H1 (cell line): ENCODE data around the gene RFFL. TPM values are rescaled to one million over a fixed set of nuclear protein-coding genes. Genes with fewer than 3 reads are reported as not detected.
"Not testable (repeated sequence)": the region's sequence is repeated elsewhere in the genome, so short reads cannot be mapped to it uniquely, and the experiment has no call there.

Source experiments
- CTCF ChIA-PET: fragments of 300-600 bp; sonication (Branson Sonifier 250); formaldehyde crosslinking; loops from one replicate; lab custom pipeline; 2021; ENCODE audit not compliant: partially characterized antibody; lab: Charles Lee
- POLR2A ChIA-PET: fragments of 300-600 bp; sonication (Branson Sonifier 250); formaldehyde crosslinking; loops from one replicate; lab custom pipeline; 2021; ENCODE audit warnings: inconsistent platforms; ENCODE audit not compliant: partially characterized antibody; lab: Charles Lee
- DNase-seq, 2 experiments: peaks; one replicate each; pipeline versions ENCODE4 v3.0.0 to v3.0.0-alpha.2; 2010 to 2022; ENCODE audit warnings: low spot score in 2 of 2, low read depth in 1 of 2, mixed read lengths in 1 of 2
- FAIRE-seq: peaks from 2 replicates; lab custom pipeline; 2011; peaks lifted over from hg19 to GRCh38; lab: Jason Lieb, UNC
- H2AFZ ChIP-seq: 2 replicates; pipeline ENCODE4 v1.8.1; 2012; ENCODE audit warnings: low read length, inconsistent platforms
- H2AK5ac ChIP-seq: 2 replicates; pipeline ENCODE4 v1.6.1; 2013; ENCODE audit warnings: low read depth, low read length
- H2BK120ac ChIP-seq: replicated peaks from 2 replicates; pipeline ENCODE3; 2013; ENCODE audit warnings: low read depth, low read length, inconsistent platforms
- H2BK12ac ChIP-seq: 2 replicates; pipeline ENCODE4 v1.6.1; 2013; ENCODE audit warnings: low read depth, low read length
- H2BK15ac ChIP-seq: 2 replicates; pipeline ENCODE4 v1.6.1; 2013; ENCODE audit warnings: low read length
- H2BK20ac ChIP-seq: 2 replicates; pipeline ENCODE4 v1.6.1; 2013; ENCODE audit warnings: low read length
- H2BK5ac ChIP-seq: 2 replicates; pipeline ENCODE4 v1.6.1; 2013; ENCODE audit warnings: low read depth, low read length
- H3K14ac ChIP-seq: 2 replicates; pipeline ENCODE4 v1.6.1; 2013; ENCODE audit warnings: inconsistent platforms; ENCODE audit not compliant: insufficient read length
- H3K18ac ChIP-seq: 2 replicates; pipeline ENCODE4 v1.6.1; 2013; ENCODE audit warnings: low read length; ENCODE audit errors: extremely low read depth
- H3K23ac ChIP-seq: 2 replicates; pipeline ENCODE4 v1.6.1; 2013; ENCODE audit warnings: inconsistent platforms; ENCODE audit not compliant: insufficient read length
- H3K23me2 ChIP-seq: 2 replicates; pipeline ENCODE4 v1.6.1; 2013; ENCODE audit warnings: low read depth, low read length
- H3K27ac ChIP-seq: 2 replicates; pipeline ENCODE4 v1.6.1; 2011; ENCODE audit warnings: low read depth, low read length, inconsistent platforms
- H3K27me3 ChIP-seq, 4 experiments: replicated peaks in 1 of 4; 1 replicate in 1 of 4; 2 replicates in 3 of 4; pipeline versions ENCODE4 v1.6.1 to v1.8.1; 2011 to 2013; ENCODE audit warnings: low read length in 3 of 4, mild to moderate bottlenecking in 3 of 4, inconsistent platforms in 2 of 4, mixed read lengths in 2 of 4, moderate library complexity in 1 of 4; ENCODE audit not compliant: control insufficient read depth in 3 of 4, insufficient read depth in 3 of 4; ENCODE audit errors: extremely low read depth in 1 of 4
- H3K36me3 ChIP-seq, 4 experiments: 2 replicates each; pipeline versions ENCODE4 v1.6.1 to v1.8.1; 2011 to 2013; ENCODE audit warnings: mild to moderate bottlenecking in 4 of 4, low read length in 3 of 4, moderate library complexity in 2 of 4, control low read depth in 1 of 4, inconsistent platforms in 1 of 4; ENCODE audit not compliant: insufficient read depth in 4 of 4, control insufficient read depth in 2 of 4
- H3K4ac ChIP-seq: replicated peaks from 2 replicates; pipeline ENCODE3; 2013; ENCODE audit warnings: low read length, low read depth, mixed read lengths, inconsistent platforms; ENCODE audit not compliant: insufficient read length
- H3K4me1 ChIP-seq, 4 experiments: replicated peaks in 1 of 4; 1 replicate in 1 of 4; 2 replicates in 3 of 4; pipeline versions ENCODE4 v1.6.1 to v1.8.1; 2011 to 2013; ENCODE audit warnings: low read length in 3 of 4, inconsistent platforms in 2 of 4, mixed read lengths in 1 of 4; ENCODE audit not compliant: insufficient read depth in 4 of 4, control insufficient read depth in 3 of 4
- H3K4me2 ChIP-seq, 2 experiments: 2 replicates each; pipeline versions ENCODE4 v1.6.1 to v1.8.1; 2011 to 2013; ENCODE audit warnings: low read depth in 2 of 2, low read length in 2 of 2, control low read depth in 1 of 2, inconsistent platforms in 1 of 2, mild to moderate bottlenecking in 1 of 2; ENCODE audit not compliant: insufficient read depth in 1 of 2
- H3K4me3 ChIP-seq, 4 experiments: fragments of 200-600, 300-600 bp in 1 of 4; sonication (generic), shearing (Covaris generic), sonication (Bioruptor Twin) in 1 of 4; 2 replicates each; pipeline versions ENCODE4 v1.5.1 to v1.8.1; 2011 to 2016; ENCODE audit warnings: low read length in 4 of 4, low read depth in 3 of 4, control low read depth in 2 of 4, inconsistent platforms in 2 of 4, mild to moderate bottlenecking in 2 of 4, mixed read lengths in 1 of 4, moderate library complexity in 1 of 4; ENCODE audit not compliant: insufficient read depth in 2 of 4; ENCODE audit errors: extremely low read depth in 1 of 4
- H3K56ac ChIP-seq: replicated peaks from 2 replicates; pipeline ENCODE3; 2013; ENCODE audit warnings: low read depth, mild to moderate bottlenecking, mixed read lengths, low read length, inconsistent platforms; ENCODE audit not compliant: insufficient read length
- H3K79me1 ChIP-seq: 2 replicates; pipeline ENCODE4 v1.6.1; 2013; ENCODE audit warnings: low read depth, low read length, control low read depth
- H3K79me2 ChIP-seq, 2 experiments: 2 replicates each; pipeline versions ENCODE4 v1.6.1 to v1.8.1; 2012 to 2013; ENCODE audit warnings: low read length in 2 of 2, mild to moderate bottlenecking in 2 of 2, inconsistent platforms in 1 of 2; ENCODE audit not compliant: insufficient read depth in 2 of 2, control insufficient read depth in 1 of 2
- H3K9ac ChIP-seq, 4 experiments: replicated peaks in 1 of 4; 1 replicate in 1 of 4; 2 replicates in 3 of 4; pipeline versions ENCODE4 v1.6.1 to v1.8.1; 2011 to 2013; ENCODE audit warnings: low read depth in 3 of 4, low read length in 3 of 4, control low read depth in 2 of 4, mild to moderate bottlenecking in 2 of 4, moderate library complexity in 2 of 4, inconsistent platforms in 1 of 4; ENCODE audit errors: extremely low read depth in 1 of 4
- H3K9me3 ChIP-seq, 2 experiments: 2 replicates each; pipeline versions ENCODE4 v1.6.1 to v1.8.1; 2012 to 2013; ENCODE audit warnings: mild to moderate bottlenecking in 2 of 2, moderate library complexity in 2 of 2, control low read depth in 1 of 2, inconsistent platforms in 1 of 2, low read depth in 1 of 2, low read length in 1 of 2, mixed read lengths in 1 of 2; ENCODE audit not compliant: insufficient read depth in 2 of 2
- H4K20me1 ChIP-seq, 2 experiments: replicated peaks in 1 of 2; 2 replicates each; pipeline versions ENCODE3 to v1.8.1; 2011 to 2013; ENCODE audit warnings: inconsistent platforms in 2 of 2, low read length in 2 of 2, mild to moderate bottlenecking in 1 of 2; ENCODE audit not compliant: insufficient read depth in 2 of 2, control insufficient read depth in 1 of 2
- H4K5ac ChIP-seq: 2 replicates; pipeline ENCODE4 v1.6.1; 2013; ENCODE audit warnings: low read length, low read depth, mixed read lengths, inconsistent platforms; ENCODE audit not compliant: insufficient read length
- H4K8ac ChIP-seq: 2 replicates; pipeline ENCODE4 v1.8.0; 2013; ENCODE audit warnings: mild to moderate bottlenecking, moderate library complexity, low read length, inconsistent platforms; ENCODE audit not compliant: insufficient read depth; ENCODE audit errors: extremely low read depth
- H4K91ac ChIP-seq: replicated peaks from 2 replicates; pipeline ENCODE3; 2013; ENCODE audit warnings: low read length, mixed read lengths, inconsistent platforms; ENCODE audit not compliant: insufficient read length
- WGBS, 2 experiments: shearing (Covaris generic) in 1 of 2; methylation state at CpG; one replicate each; pipeline versions ENCODE4 v1.1.6 to v1.1.7; 2013 to 2015; ENCODE audit warnings: low lambda C conversion rate in 2 of 2, mixed read lengths in 2 of 2, inconsistent platforms in 1 of 2, low coverage in 1 of 2, missing lambda C conversion rate in 1 of 2; ENCODE audit not compliant: insufficient replicate concordance in 2 of 2, insufficient coverage in 1 of 2, insufficient read length in 1 of 2; ENCODE audit errors: extremely low coverage in 1 of 2, missing lambda C conversion rate in 1 of 2; 5-methylcytosine and 5-hydroxymethylcytosine counted together
- polyA plus RNA-seq, 7 experiments: library from polyadenylated mRNA; depleted of rRNA in 3 of 7; stranded (reverse) in 5 of 7; unstranded in 2 of 7; fragments of >200 nt in 5 of 7; fragments of 200-250 nt in 2 of 7; gene quantifications; 1 replicate in 5 of 7; 2 replicates in 1 of 7; 4 replicates in 1 of 7; pipeline versions ENCODE4 v1.2.1 to v1.2.3, GENCODE V29; 2011 to 2013; ENCODE audit warnings: missing spikeins in 2 of 7, mixed read lengths in 2 of 7
- total RNA-seq: library from RNA; stranded (reverse); fragmentation: NEBNext Ultra II Directional; extraction: Animal tissue kit (Norgen Biotek cat#: 25700); gene quantifications from 2 replicates; pipeline ENCODE4 v1.2.1, GENCODE V29; 2021

The RFFL gene
- total and polyA plus RNA-seq, 2 of the 8 experiments (the other 6 are each of a cell fraction or from before 2014, with no cell fraction given), result 14.0 to 24.5 TPM

- not testable (repeated sequence) for H2AFZ ChIP-seq, H2BK12ac ChIP-seq, H3K23ac ChIP-seq, H3K18ac ChIP-seq, H4K8ac ChIP-seq, H3K23me2 ChIP-seq, FAIRE-seq, H4K91ac ChIP-seq, H3K56ac ChIP-seq, H3K4me3 ChIP-seq, H3K27me3 ChIP-seq, H3K79me1 ChIP-seq, H3K9ac ChIP-seq, H3K79me2 ChIP-seq, H2BK5ac ChIP-seq, H3K9me3 ChIP-seq, DNase-seq, H3K4me2 ChIP-seq, H2BK20ac ChIP-seq, H3K4ac ChIP-seq, H3K4me1 ChIP-seq, H2AK5ac ChIP-seq, H2BK120ac ChIP-seq, H3K14ac ChIP-seq, H4K20me1 ChIP-seq, H4K5ac ChIP-seq, H2BK15ac ChIP-seq, H3K27ac ChIP-seq, H3K36me3 ChIP-seq
- POLR2A ChIA-PET, result interaction anchor here (0.6 to 1.4 kb wide), 3 partner anchors 8 to 35 kb away, joined by 3 to 4 read pairs (median 3); partner anchors contain the start of gene RFFL
- CTCF ChIA-PET, result interaction anchor here (0.9 to 1.8 kb wide), 2 partner anchors 8 to 52 kb away, joined by 3 to 5 read pairs; no protein-coding TSS in a partner anchor
- 89% methylated on average over 4 of the region's 4 CpGs; no CpG with 5 or more reads in 1 of the 2 experiments for WGBS, 2 experiments
These were observed 35.4 kb downstream of the RFFL start for GRCh38 chr17:35028097-35028496.
